Measurements from ENCODE around the gene GRIPAP1.
"Not testable (repeated sequence)": the region's sequence is repeated elsewhere in the genome, so short reads cannot be mapped to it uniquely, and the experiment has no call there.

GRIPAP1 gene

GRCh38 chrX:48997455-48997854, 4.6 kb downstream of the GRIPAP1 start:
- no peak for DNase-seq

- no peak for DNase-seq
Measured at GRCh38 chrX:48996969-48997368, 5.1 kb downstream of the GRIPAP1 start.

- DNase-seq, result no peak
Measured at GRCh38 chrX:48992341-48992740, 9.7 kb downstream of the GRIPAP1 start.

GRCh38 chrX:48989483-48989882, 12.6 kb downstream of the GRIPAP1 start:
- no peak for DNase-seq

GRCh38 chrX:48983896-48984295, 18.2 kb downstream of the GRIPAP1 start:
- no peak for DNase-seq

GRCh38 chrX:48983081-48983480, 19.0 kb downstream of the GRIPAP1 start:
- no peak for DNase-seq

GRCh38 chrX:48981178-48981577, 20.9 kb downstream of the GRIPAP1 start:
- no peak for DNase-seq

- not testable (repeated sequence) for DNase-seq
Measured at GRCh38 chrX:48980341-48980740, 21.7 kb downstream of the GRIPAP1 start.

GRCh38 chrX:48978226-48978625, 23.8 kb downstream of the GRIPAP1 start:
- no peak for DNase-seq

GRCh38 chrX:48976086-48976485, 26.0 kb downstream of the GRIPAP1 start:
- DNase-seq, result no peak

GRCh38 chrX:48975541-48975940, 26.5 kb downstream of the GRIPAP1 start:
- no peak for DNase-seq

- DNase-seq, result no peak
Measured at GRCh38 chrX:48975041-48975440, 27.0 kb downstream of the GRIPAP1 start.

GRCh38 chrX:48974574-48974973, 27.5 kb downstream of the GRIPAP1 start:
- no peak for DNase-seq

GRCh38 chrX:48974033-48974432, 28.0 kb downstream of the GRIPAP1 start:
- DNase-seq, result no peak

- DNase-seq, result peak; percentile 28 to 31
Measured at GRCh38 chrX:48972220-48973164, 29.6 kb downstream of the GRIPAP1 start.

- no peak for DNase-seq
Measured at GRCh38 chrX:48971249-48972219, 30.5 kb downstream of the GRIPAP1 start, which contains the start of gene KCND1. KCND1 (minus strand) TSS chrX:48971844; CDS start chrX:48970271, 1,573 bp downstream.

GRCh38 chrX:48969471-48969870, 32.6 kb downstream of the GRIPAP1 start:
- DNase-seq, result no peak

- no peak for DNase-seq
Measured at GRCh38 chrX:48968377-48968776, 33.7 kb downstream of the GRIPAP1 start.

GRCh38 chrX:48966796-48967579, 35.1 kb downstream of the GRIPAP1 start:
- no peak for DNase-seq

GRCh38 chrX:48965959-48966358, 36.1 kb downstream of the GRIPAP1 start:
- DNase-seq, result no peak

GRCh38 chrX:48961585-48962091, 40.4 kb downstream of the GRIPAP1 start:
- no peak for DNase-seq

- peak; percentile 36 to 42 for DNase-seq
Measured at GRCh38 chrX:48960291-48960690, 41.8 kb downstream of the GRIPAP1 start.
